ENCODE data around the gene PPFIA2.

The PPFIA2 gene

DNA sequence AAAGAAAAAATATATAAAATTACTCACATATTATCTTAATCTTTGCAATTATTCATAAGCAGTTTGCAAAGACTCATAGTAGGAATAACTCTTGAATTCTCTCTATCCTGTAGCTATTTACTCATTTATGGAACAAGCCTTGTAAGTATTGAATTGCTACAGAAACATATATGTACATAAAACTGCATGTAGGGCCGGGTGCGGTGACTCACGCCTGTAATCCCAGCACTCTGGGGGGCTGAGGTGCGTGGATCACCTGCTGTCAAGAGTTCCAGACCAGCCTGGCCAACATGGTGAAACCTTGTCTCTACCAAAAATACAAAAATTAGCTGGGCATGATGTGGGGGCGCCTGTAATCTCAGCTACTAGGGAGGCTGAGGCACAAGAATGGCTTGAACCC, 286.2 kb downstream of the PPFIA2 start:
- DNase-seq (ENCODE audit: low read depth) = no peak
- H3K4me3 ChIP-seq (ENCODE audit: low read depth, low read length) = no peak overlapping the region
- TF ChIP-seq, protein P1, sequence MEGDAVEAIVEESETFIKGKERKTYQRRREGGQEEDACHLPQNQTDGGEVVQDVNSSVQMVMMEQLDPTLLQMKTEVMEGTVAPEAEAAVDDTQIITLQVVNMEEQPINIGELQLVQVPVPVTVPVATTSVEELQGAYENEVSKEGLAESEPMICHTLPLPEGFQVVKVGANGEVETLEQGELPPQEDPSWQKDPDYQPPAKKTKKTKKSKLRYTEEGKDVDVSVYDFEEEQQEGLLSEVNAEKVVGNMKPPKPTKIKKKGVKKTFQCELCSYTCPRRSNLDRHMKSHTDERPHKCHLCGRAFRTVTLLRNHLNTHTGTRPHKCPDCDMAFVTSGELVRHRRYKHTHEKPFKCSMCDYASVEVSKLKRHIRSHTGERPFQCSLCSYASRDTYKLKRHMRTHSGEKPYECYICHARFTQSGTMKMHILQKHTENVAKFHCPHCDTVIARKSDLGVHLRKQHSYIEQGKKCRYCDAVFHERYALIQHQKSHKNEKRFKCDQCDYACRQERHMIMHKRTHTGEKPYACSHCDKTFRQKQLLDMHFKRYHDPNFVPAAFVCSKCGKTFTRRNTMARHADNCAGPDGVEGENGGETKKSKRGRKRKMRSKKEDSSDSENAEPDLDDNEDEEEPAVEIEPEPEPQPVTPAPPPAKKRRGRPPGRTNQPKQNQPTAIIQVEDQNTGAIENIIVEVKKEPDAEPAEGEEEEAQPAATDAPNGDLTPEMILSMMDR (IDR thresholded peaks at IDR 0.05; ENCODE audit: control insufficient read depth, extremely low read depth, insufficient read depth) = no peak

DNA sequence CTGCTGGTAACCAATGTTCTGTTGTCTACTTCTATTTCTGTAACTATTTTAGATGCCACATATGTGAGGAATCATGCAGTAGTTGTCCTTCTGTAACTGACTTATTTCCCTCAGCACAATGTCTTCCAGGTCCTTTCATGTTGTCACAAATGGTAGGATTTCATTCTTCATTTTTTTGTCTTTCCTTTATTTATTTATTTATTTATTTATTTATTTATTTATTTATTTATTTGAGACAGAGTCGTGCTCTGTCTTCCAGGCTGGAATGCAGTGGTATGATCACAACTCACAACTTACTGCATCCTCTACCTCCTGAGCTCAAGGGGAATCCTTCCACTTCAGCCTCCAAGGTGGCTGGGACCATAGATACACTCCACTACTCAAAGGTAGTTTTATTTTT, 288.2 kb downstream of the PPFIA2 start:
- TF ChIP-seq, protein P1 (IDR thresholded peaks at IDR 0.05; ENCODE audit: control insufficient read depth, extremely low read depth, insufficient read depth) = no peak
- H3K4me3 ChIP-seq (ENCODE audit: low read depth, low read length) = no peak overlapping the region
- no peak for DNase-seq (ENCODE audit: low read depth)

DNA sequence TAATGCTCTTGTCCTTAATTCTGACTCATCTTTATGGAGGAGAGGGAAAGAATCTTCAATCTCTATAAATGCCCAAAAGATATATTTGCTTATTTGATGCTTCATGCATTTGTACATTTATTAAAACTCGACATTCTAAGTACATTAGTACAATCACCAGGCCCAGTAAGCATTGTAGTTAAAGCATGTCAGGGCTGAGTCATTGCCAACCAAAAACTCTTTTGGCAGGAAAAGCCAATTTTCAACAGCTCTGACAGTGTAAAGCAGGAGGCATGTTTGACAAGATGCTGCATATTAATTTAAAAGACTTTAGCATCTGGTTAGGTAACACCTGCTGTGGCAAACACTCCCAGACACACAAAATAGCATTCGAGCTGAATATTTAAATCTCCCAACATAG, 290.9 kb downstream of the PPFIA2 start:
- DNase-seq (ENCODE audit: low read depth) = no peak
- no peak overlapping the region for H3K4me3 ChIP-seq (ENCODE audit: low read depth, low read length)
- TF ChIP-seq, protein P1 (IDR thresholded peaks at IDR 0.05; ENCODE audit: control insufficient read depth, extremely low read depth, insufficient read depth) = no peak

DNA sequence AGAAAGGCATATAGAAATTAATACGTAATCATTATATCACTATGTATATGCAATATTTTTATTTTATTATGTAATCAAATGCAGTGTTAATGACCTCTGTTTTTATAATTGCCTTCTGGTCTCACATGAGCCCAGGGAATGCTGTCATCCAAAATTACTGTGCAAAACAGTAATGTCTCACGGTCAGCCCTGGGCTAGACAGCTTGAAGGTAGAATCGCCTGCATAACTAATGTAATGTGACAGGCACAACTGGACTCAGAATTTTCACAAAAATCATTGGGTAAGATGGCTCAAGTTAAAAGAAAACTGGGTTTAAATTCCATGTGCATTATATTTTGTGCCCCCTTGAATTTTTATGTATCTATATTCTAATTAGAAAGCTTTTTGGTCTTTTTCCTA, 293.3 kb downstream of the PPFIA2 start:
- DNase-seq (ENCODE audit: low read depth) = no peak
- TF ChIP-seq, protein P1 (IDR thresholded peaks at IDR 0.05; ENCODE audit: control insufficient read depth, extremely low read depth, insufficient read depth) = no peak

DNA sequence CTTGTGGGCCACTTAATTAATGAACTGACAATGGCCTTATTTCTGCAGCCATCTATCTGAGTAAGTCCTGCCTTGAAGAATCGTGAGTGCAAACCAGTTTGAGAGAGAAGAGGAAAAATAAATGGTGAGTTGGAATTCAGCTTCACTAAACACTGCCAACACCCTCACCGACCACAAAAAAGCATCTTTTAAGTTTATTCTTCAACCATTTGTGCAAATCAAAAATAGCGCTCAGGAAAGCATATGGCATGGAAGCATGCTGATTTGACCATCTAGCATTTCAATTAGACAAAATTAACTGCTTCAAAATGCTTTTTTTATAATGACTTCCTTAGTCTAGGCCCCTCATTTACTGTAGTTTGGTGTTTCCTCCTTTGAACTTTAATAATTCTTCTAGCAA, 294.0 kb downstream of the PPFIA2 start:
- DNase-seq (ENCODE audit: low read depth) = no peak
- TF ChIP-seq, protein P1 (IDR thresholded peaks at IDR 0.05; ENCODE audit: control insufficient read depth, extremely low read depth, insufficient read depth) = no peak
- H3K4me3 ChIP-seq (ENCODE audit: low read depth, low read length) = no peak overlapping the region

More for the DNA sequence above, 293.3 kb downstream of the PPFIA2 start:
- H3K4me3 ChIP-seq (ENCODE audit: low read depth, low read length) = no peak overlapping the region

DNA sequence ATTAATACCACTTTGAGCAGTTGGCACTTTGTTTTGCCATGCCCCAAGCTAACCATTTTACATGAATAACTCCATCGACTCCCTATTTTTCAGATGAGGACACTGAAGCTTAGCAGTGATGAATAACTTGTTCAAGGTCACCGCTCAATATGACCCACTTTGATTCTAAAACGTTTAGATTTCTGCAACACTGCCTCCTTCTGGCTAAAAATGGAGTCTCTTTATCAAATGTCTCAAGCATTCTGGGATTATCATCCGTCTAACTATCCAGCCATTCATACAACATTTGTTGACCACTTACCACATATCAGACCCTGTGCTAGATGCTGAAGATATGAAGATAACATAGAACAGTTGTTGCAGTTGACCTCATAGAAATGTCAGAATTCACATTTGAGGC, 298.0 kb downstream of the PPFIA2 start:
- H3K4me3 ChIP-seq (ENCODE audit: low read depth, low read length) = no peak overlapping the region
- TF ChIP-seq, protein P1 (IDR thresholded peaks at IDR 0.05; ENCODE audit: control insufficient read depth, extremely low read depth, insufficient read depth) = no peak

DNA sequence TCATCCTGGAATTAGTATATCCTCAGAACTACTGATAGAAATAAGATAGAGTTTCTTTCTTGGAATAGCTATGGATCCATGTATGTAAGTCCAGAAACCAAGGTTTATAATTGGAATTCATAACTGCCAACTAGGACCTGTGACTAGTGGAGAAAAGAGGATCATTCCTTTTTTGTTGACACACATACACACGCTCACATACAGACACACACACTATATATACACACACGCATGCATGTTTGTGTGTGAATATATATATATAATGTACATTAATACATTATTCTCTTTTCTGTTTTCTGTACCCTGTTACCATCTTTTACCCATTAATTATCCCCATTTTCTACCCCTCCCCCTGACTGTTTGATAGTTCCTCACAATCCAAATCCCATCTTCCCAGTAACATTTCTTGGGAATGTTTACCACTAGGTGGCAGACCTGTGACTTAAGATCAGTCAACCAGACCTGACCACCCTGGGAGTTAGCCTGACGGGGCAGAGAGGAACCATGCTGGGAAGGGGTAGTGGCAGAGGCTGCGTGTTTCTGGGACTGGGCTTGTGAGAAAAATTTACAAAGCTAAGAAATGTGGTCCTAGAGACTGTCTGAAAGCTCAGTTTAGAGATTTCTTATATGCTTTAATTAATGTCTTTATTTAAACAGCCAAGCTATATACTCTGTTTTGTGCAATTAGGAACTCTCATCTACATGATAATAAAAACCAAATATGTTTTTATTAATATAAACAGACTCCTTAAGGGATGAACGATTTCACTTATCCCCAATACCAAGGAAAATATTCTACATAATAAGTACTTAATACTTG, 308.0 kb downstream of the PPFIA2 start:
- peak; percentile 72 for DNase-seq (ENCODE audit: low read depth)
- TF ChIP-seq, protein P1 (IDR thresholded peaks at IDR 0.05; ENCODE audit: control insufficient read depth, extremely low read depth, insufficient read depth) = peak; percentile 63
- H3K4me3 ChIP-seq (ENCODE audit: low read depth, low read length) = no peak overlapping the region

More for the DNA sequence above, 298.0 kb downstream of the PPFIA2 start:
- no peak for DNase-seq (ENCODE audit: low read depth)

Measured in LNCaP clone FGC (cell line).